Esophagus squamous epithelium (tissue), 5 donors: ENCODE measurements around the gene DNAL4. TPM values are rescaled to one million over a fixed set of nuclear protein-coding genes. Genes with fewer than 3 reads are reported as not detected.

Experiments used
- DNase-seq: peaks from one replicate; lab custom pipeline; 2025; lab: John Stamatoyannopoulos, UW
- H3K27ac ChIP-seq, 4 donors: fragments of 200-600 bp; sonication (generic); one replicate each; pipeline ENCODE4 v1.5.1; 2016 to 2019; ENCODE audit warnings: mild to moderate bottlenecking in 1 of 4
- H3K27me3 ChIP-seq, 4 donors: fragments of 200-600 bp; sonication (generic); 1 replicate in 3 of 4; 2 replicates in 1 of 4; pipeline versions ENCODE4 v1.5.1 to v1.6.0; 2017 to 2021; ENCODE audit warnings: antibody characterized with exemption in 1 of 4
- H3K36me3 ChIP-seq, 3 donors: fragments of 200-600 bp; sonication (generic); one replicate each; pipeline ENCODE4 v1.5.1; 2016 to 2019
- H3K4me1 ChIP-seq, 3 donors: fragments of 200-600 bp; sonication (generic); one replicate each; pipeline ENCODE4 v1.5.1; 2017 to 2019
- H3K4me3 ChIP-seq, 4 donors: fragments of 200-600 bp; sonication (generic); 1 replicate in 3 of 4; 2 replicates in 1 of 4; pipeline ENCODE4 v1.5.1; 2016 to 2019; ENCODE audit warnings: mild to moderate bottlenecking in 2 of 4, moderate library complexity in 1 of 4
- H3K9me3 ChIP-seq, 3 donors: fragments of 200-600 bp; sonication (generic); one replicate each; pipeline ENCODE4 v1.5.1; 2016 to 2019
- CTCF ChIP-seq, 6 experiments: fragments of 450-650 bp in 4 of 6; fragments of 200-600 bp in 2 of 6; sonication (generic) in 2 of 6; IDR thresholded peaks; one replicate each; pipeline ENCODE4 v1.5.1; 2016 to 2019; ENCODE audit warnings: antibody characterized with exemption in 6 of 6, mild to moderate bottlenecking in 4 of 6, moderate library complexity in 4 of 6
- POLR2A ChIP-seq, 4 donors: fragments of 450-650 bp; IDR thresholded peaks; one replicate each; pipeline ENCODE4 v1.6.1; 2017; ENCODE audit warnings: antibody characterized with exemption in 4 of 4, mild to moderate bottlenecking in 4 of 4, moderate library complexity in 3 of 4
- WGBS, 2 donors: methylation state at CpG; one replicate each; pipeline ENCODE4 v1.1.5; 2018; 5-methylcytosine and 5-hydroxymethylcytosine counted together
- intact Hi-C: fragments of 100-400 bp; cut with DNase I; formaldehyde crosslinking; loops from one replicate; pipeline ENCODE4 v1.15.0; 2022
- total RNA-seq, 4 donors: library from RNA; depleted of rRNA; stranded (reverse); fragments of >200 nt; gene quantifications; one replicate each; pipeline ENCODE4 v1.1.0, GENCODE V29; 2016
- donor health status: DM: yes; HTN: yes; CAD: no.

Gene DNAL4
- total RNA-seq, 4 donors from 2014 or later = 7.3 to 15.5 (median 13.7) TPM

- no peak for TF ChIP-seq CTCF (IDR thresholded peaks at IDR 0.05)
- TF ChIP-seq POLR2A (IDR thresholded peaks at IDR 0.05) = no peak
- no peaks in the 10 kb centered on the region for H3K27me3 ChIP-seq
- H3K27ac ChIP-seq = no peak overlapping the region
- H3K36me3 ChIP-seq = no peaks in the 10 kb centered on the region
- H3K4me3 ChIP-seq = no peak overlapping the region
- no peaks in the 10 kb centered on the region for H3K9me3 ChIP-seq
- 83 to 86% methylated on average over 7 to 16 of the region's 16 CpGs for WGBS, 2 donors
- DNase-seq = no peak
- H3K4me1 ChIP-seq = peaks cover 0 to 22% (median 4%) of the 10 kb centered on the region in 3 donors
- intact Hi-C loops = no loop called here
These were observed 23.5 kb downstream of the DNAL4 start for GRCh38 chr22:38770257-38770949.

- no peak for DNase-seq
- intact Hi-C loops = no loop called here
- WGBS, 2 donors = 95 to 100% methylated on average over 3 to 11 of the region's 11 CpGs
- H3K36me3 ChIP-seq = no peaks in the 10 kb centered on the region
- H3K27ac ChIP-seq = no peak overlapping the region
- H3K27me3 ChIP-seq = no peaks in the 10 kb centered on the region
- no peak overlapping the region for H3K4me3 ChIP-seq
- H3K9me3 ChIP-seq = no peaks in the 10 kb centered on the region
- TF ChIP-seq CTCF (IDR thresholded peaks at IDR 0.05) (no peak), POLR2A (IDR thresholded peaks at IDR 0.05) (no peak)
- H3K4me1 ChIP-seq = peaks cover 0 to 18% (median 7%) of the 10 kb centered on the region in 3 donors
These were observed 25.9 kb downstream of the DNAL4 start for GRCh38 chr22:38768036-38768435.

GRCh38 chr22:38767313-38767712, 26.6 kb downstream of the DNAL4 start:
- TF ChIP-seq CTCF (IDR thresholded peaks at IDR 0.05) (no peak), POLR2A (IDR thresholded peaks at IDR 0.05) (no peak)
- 61% methylated on average over 4 of the region's 9 CpGs; no CpG with 5 or more reads in 1 of the 2 donors for WGBS, 2 donors
- Histone ChIP-seq H3K4me1 (peaks cover 0 to 18% (median 7%) of the 10 kb centered on the region in 3 donors), H3K36me3 (no peaks in the 10 kb centered on the region), H3K4me3 (no peak overlapping the region), H3K27ac (no peak overlapping the region), H3K27me3 (no peaks in the 10 kb centered on the region), H3K9me3 (no peaks in the 10 kb centered on the region)
- DNase-seq = no peak
- intact Hi-C loops = no loop called here

DNA sequence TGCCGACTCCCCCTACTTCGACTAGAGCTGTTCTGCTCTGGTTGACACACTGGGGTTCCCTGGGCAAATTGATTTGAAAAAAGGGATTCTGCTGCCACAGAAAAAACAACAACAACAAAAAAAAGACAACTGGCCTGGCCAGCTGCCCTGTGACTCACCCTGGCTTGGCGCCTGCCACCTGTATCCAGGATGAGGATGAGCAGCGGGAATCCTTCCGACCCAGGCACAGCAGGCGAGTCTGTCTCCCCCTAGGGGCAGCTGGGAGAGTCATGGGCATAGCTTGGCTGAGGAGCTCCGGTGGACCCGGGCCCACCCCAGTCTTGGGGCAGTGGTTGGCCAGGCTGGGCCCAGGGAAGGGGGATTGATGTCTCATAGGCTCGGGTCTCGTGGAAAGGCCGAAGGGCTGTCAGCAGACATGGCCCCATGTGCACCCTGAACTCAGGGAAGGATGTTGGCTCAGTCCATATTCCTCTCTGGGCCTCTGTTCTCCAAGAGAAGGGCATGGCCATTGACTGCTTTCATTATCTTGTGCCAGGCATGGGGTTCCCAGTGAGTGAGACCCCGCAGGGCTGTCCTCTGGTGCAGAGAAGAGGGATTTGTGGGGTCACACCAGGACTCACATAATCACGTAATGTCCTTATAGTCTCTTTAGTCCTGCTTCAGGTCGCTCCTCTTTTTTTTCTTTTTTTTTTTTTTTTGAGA, 27.7 kb downstream of the DNAL4 start:
- no peaks in the 10 kb centered on the region for H3K9me3 ChIP-seq
- H3K27me3 ChIP-seq = no peaks in the 10 kb centered on the region
- no peak overlapping the region for H3K4me3 ChIP-seq
- intact Hi-C loops = no loop called here
- no peak for DNase-seq
- WGBS, 2 donors = 62 to 63% methylated on average over 5 to 10 of the region's 14 CpGs
- H3K4me1 ChIP-seq = peaks cover 0 to 18% (median 7%) of the 10 kb centered on the region in 3 donors
- no peaks in the 10 kb centered on the region for H3K36me3 ChIP-seq
- H3K27ac ChIP-seq = no peak overlapping the region
- TF ChIP-seq POLR2A (IDR thresholded peaks at IDR 0.05) = no peak
- peak; percentile 58 to 83 (median 66) for TF ChIP-seq CTCF (IDR thresholded peaks at IDR 0.05)

DNA sequence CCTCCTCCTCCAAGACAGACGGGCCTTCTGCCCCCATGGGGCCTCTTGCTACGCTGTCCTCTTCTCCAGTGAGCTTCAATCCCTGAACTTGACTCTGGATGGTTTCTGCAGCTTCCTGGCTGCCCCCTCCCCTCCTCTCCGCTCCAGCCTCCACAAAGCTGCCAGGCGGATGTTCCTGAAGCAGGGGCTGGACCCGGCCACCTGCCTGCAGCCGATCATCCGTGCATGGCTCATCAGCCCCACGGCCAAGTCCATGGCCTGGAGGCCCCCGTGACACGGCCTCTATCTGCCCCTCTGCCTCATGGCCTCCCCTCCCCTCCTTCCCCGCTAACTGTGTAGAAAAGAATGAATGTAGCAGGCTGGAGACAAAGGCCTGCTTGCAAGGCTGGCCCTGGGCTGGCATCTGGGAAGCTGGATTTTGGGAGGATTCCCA, 31.4 kb downstream of the DNAL4 start:
- H3K4me3 ChIP-seq = no peak overlapping the region
- no peaks in the 10 kb centered on the region for H3K36me3 ChIP-seq
- H3K27ac ChIP-seq = no peak overlapping the region
- no peaks in the 10 kb centered on the region for H3K9me3 ChIP-seq
- 82 to 86% methylated on average over 5 to 9 of the region's 11 CpGs for WGBS, 2 donors
- intact Hi-C loops = no loop called here
- no peak for TF ChIP-seq POLR2A (IDR thresholded peaks at IDR 0.05)
- TF ChIP-seq CTCF (IDR thresholded peaks at IDR 0.05) = no peak
- peaks cover 0 to 19% (median 7%) of the 10 kb centered on the region in 3 donors for H3K4me1 ChIP-seq
- H3K27me3 ChIP-seq = no peaks in the 10 kb centered on the region
- no peak for DNase-seq
